IMR-90 (cell line): ENCODE results near the gene LATS2. TPM values are rescaled to one million over a fixed set of nuclear protein-coding genes. Genes with fewer than 3 reads are reported as not detected.

Experiments used
- ATAC-seq: fragments of 200-7000 bp; cut with Tn5 transposase; 2 replicates; pipeline ENCODE4 v1.9.1; 2020; ENCODE audit warnings: low read depth, mild to moderate bottlenecking, moderate library complexity
- BruUV-seq: library from RNA; stranded (reverse); fragments of 400-500 nt; replicated peaks from 2 replicates; lab custom pipeline; 2021; lab: Mats Ljungman, UMichigan
- CTCF ChIA-PET: fragments of 300-600 bp; formaldehyde crosslinking; extraction: SDS; loops from one replicate; lab custom pipeline; 2021; ENCODE audit warnings: antibody characterized with exemption; lab: Yijun Ruan, JAX
- POLR2A ChIA-PET: fragments of 300-600 bp; sonication (Branson Sonifier 250); formaldehyde crosslinking; loops from one replicate; lab custom pipeline; 2022; ENCODE audit warnings: antibody characterized with exemption; ENCODE audit not compliant: unreplicated experiment; lab: Charles Lee
- DNase-seq: peaks from one replicate; pipeline ENCODE4 v3.0.0; 2013
- H2AFZ ChIP-seq: replicated peaks from 2 replicates; pipeline ENCODE3; 2013; ENCODE audit warnings: low read length, mild to moderate bottlenecking; ENCODE audit not compliant: poor library complexity
- H2AK5ac ChIP-seq: 2 replicates; pipeline ENCODE4 v1.6.1; 2013; ENCODE audit warnings: low read depth, low read length, inconsistent platforms
- H2AK9ac ChIP-seq: replicated peaks from 2 replicates; pipeline ENCODE3; 2013; ENCODE audit warnings: mild to moderate bottlenecking, low read depth, low read length, moderate library complexity; ENCODE audit not compliant: poor library complexity
- H2BK120ac ChIP-seq: 2 replicates; pipeline ENCODE4 v1.6.1; 2013; ENCODE audit warnings: low read depth, low read length, inconsistent platforms
- H2BK15ac ChIP-seq: 3 replicates; pipeline ENCODE4 v1.6.1; 2013; ENCODE audit warnings: low read depth, low read length, inconsistent platforms
- H2BK20ac ChIP-seq: 2 replicates; pipeline ENCODE4 v1.6.1; 2013; ENCODE audit warnings: low read depth, mild to moderate bottlenecking, inconsistent platforms, low read length, moderate library complexity
- H2BK5ac ChIP-seq: 2 replicates; pipeline ENCODE4 v1.6.1; 2013; ENCODE audit warnings: mild to moderate bottlenecking, low read depth, low read length, inconsistent platforms; ENCODE audit not compliant: poor library complexity, severe bottlenecking
- H3K14ac ChIP-seq: replicated peaks from 2 replicates; pipeline ENCODE4 v1.6.1; 2013; ENCODE audit warnings: low read depth, low read length, inconsistent platforms
- H3K18ac ChIP-seq: 2 replicates; pipeline ENCODE4 v1.6.1; 2013; ENCODE audit warnings: low read depth, low read length, control low read depth
- H3K23ac ChIP-seq: 2 replicates; pipeline ENCODE4 v1.6.1; 2013; ENCODE audit warnings: low read depth, low read length, inconsistent platforms
- H3K27ac ChIP-seq: 2 replicates; pipeline ENCODE4 v1.5.1; 2013; ENCODE audit warnings: mild to moderate bottlenecking, control low read depth, low read length; ENCODE audit not compliant: insufficient read depth
- H3K27me3 ChIP-seq: 2 replicates; pipeline ENCODE4 v1.6.1; 2013; ENCODE audit warnings: low read length; ENCODE audit not compliant: control insufficient read depth, insufficient read depth
- H3K36me3 ChIP-seq: 2 replicates; pipeline ENCODE4 v1.6.1; 2013; ENCODE audit warnings: low read length, mixed read lengths; ENCODE audit not compliant: control insufficient read depth, insufficient read depth
- H3K4ac ChIP-seq: 2 replicates; pipeline ENCODE4 v1.6.1; 2013; ENCODE audit warnings: low read depth, low read length, inconsistent platforms
- H3K4me1 ChIP-seq: 2 replicates; pipeline ENCODE4 v1.6.1; 2013; ENCODE audit warnings: low read length, mixed read lengths; ENCODE audit not compliant: control insufficient read depth, insufficient read depth
- H3K4me2 ChIP-seq: 2 replicates; pipeline ENCODE4 v1.6.1; 2013; ENCODE audit warnings: low read depth, mild to moderate bottlenecking, control low read depth, low read length, moderate library complexity
- H3K4me3 ChIP-seq: 2 replicates; pipeline ENCODE4 v1.5.1; 2013; ENCODE audit warnings: low read depth, mild to moderate bottlenecking, control low read depth, low read length, moderate library complexity; ENCODE audit not compliant: insufficient read depth
- H3K56ac ChIP-seq: 2 replicates; pipeline ENCODE4 v1.6.1; 2013; ENCODE audit warnings: low read length, inconsistent platforms; ENCODE audit not compliant: insufficient read depth; ENCODE audit errors: extremely low read depth
- H3K79me1 ChIP-seq, 2 experiments: 2 replicates each; pipeline ENCODE4 v1.6.1; 2013; ENCODE audit warnings: low read length in 2 of 2, inconsistent platforms in 1 of 2, low read depth in 1 of 2
- H3K9ac ChIP-seq: 2 replicates; pipeline ENCODE4 v1.6.1; 2013; ENCODE audit warnings: low read depth, low read length, control low read depth
- H3K9me1 ChIP-seq: 2 replicates; pipeline ENCODE4 v1.6.1; 2013; ENCODE audit warnings: low read length, inconsistent platforms; ENCODE audit not compliant: insufficient read depth
- H3K9me3 ChIP-seq: 2 replicates; pipeline ENCODE4 v1.6.1; 2013; ENCODE audit warnings: low read length; ENCODE audit not compliant: control insufficient read depth, insufficient read depth
- H4K20me1 ChIP-seq: 2 replicates; pipeline ENCODE4 v1.6.1; 2013; ENCODE audit warnings: low read length, inconsistent platforms; ENCODE audit not compliant: insufficient read depth
- H4K5ac ChIP-seq: 2 replicates; pipeline ENCODE4 v1.6.1; 2013; ENCODE audit warnings: mild to moderate bottlenecking, low read depth, low read length, control low read depth
- H4K8ac ChIP-seq, 2 experiments: 2 replicates each; pipeline ENCODE4 v1.6.1; 2013; ENCODE audit warnings: low read depth in 2 of 2, low read length in 2 of 2, control low read depth in 1 of 2, inconsistent platforms in 1 of 2
- H4K91ac ChIP-seq: 2 replicates; pipeline ENCODE4 v1.6.1; 2013; ENCODE audit warnings: low read depth, low read length, inconsistent platforms; ENCODE audit not compliant: insufficient read depth
- BHLHE40 ChIP-seq: fragments of 150-350 bp; IDR thresholded peaks from 2 replicates; pipeline ENCODE4 v1.6.1; 2016; ENCODE audit warnings: mild to moderate bottlenecking, low read depth, low read length
- CHD1 ChIP-seq: IDR thresholded peaks from 2 replicates; pipeline ENCODE4 v1.6.1; 2012; ENCODE audit warnings: low read depth, low read length, improper control_type of control experiment
- FOS ChIP-seq: fragments of 150-350 bp; IDR thresholded peaks from 2 replicates; pipeline ENCODE4 v1.6.1; 2016; ENCODE audit warnings: low read depth, low read length
- MAFK ChIP-seq: IDR thresholded peaks from 2 replicates; pipeline ENCODE4 v1.6.1; 2012; ENCODE audit warnings: low read depth, low read length, improper control_type of control experiment
- MAZ ChIP-seq: IDR thresholded peaks from 2 replicates; pipeline ENCODE4 v1.6.1; 2012; ENCODE audit warnings: low read depth, mild to moderate bottlenecking, low read length, improper control_type of control experiment, moderate library complexity, borderline replicate concordance
- MXI1 ChIP-seq: IDR thresholded peaks from 2 replicates; pipeline ENCODE4 v1.6.1; 2012; ENCODE audit warnings: low read depth, mild to moderate bottlenecking, low read length, moderate library complexity, borderline replicate concordance
- POLR2A ChIP-seq: IDR thresholded peaks from 2 replicates; pipeline ENCODE4 v1.6.1; 2012; ENCODE audit warnings: mild to moderate bottlenecking, low read depth, low read length
- RAD21 ChIP-seq: IDR thresholded peaks from 2 replicates; pipeline ENCODE4 v1.6.1; 2012; ENCODE audit warnings: low read length, improper control_type of control experiment
- RCOR1 ChIP-seq: IDR thresholded peaks from 2 replicates; pipeline ENCODE4 v1.6.1; 2012; ENCODE audit warnings: mild to moderate bottlenecking, low read length, improper control_type of control experiment; ENCODE audit not compliant: insufficient replicate concordance
- SMC3 ChIP-seq: fragments of 150-350 bp; IDR thresholded peaks from 2 replicates; pipeline ENCODE4 v1.6.1; 2016; ENCODE audit warnings: low read depth, mild to moderate bottlenecking, antibody characterized with exemption, low read length, moderate library complexity
- WGBS, 2 experiments: methylation state at CpG; one replicate each; pipeline versions ENCODE4 v1.1.5 to v1.1.7; 2013; ENCODE audit warnings: missing lambda C conversion rate in 2 of 2; ENCODE audit not compliant: insufficient read length in 1 of 2; ENCODE audit errors: extremely low coverage in 2 of 2; 5-methylcytosine and 5-hydroxymethylcytosine counted together
- dilution Hi-C: fragments of 300-500 bp; cut with HindIII; formaldehyde crosslinking; loops from one replicate; pipeline ENCODE4 v1.14.3; 2018; ENCODE audit warnings: low sequenced_read_pairs; ENCODE audit not compliant: unreplicated experiment
- in situ Hi-C: fragments of 300-500 bp; cut with MboI; formaldehyde crosslinking; loops from 3 replicates; pipeline ENCODE4 v1.14.3; 2019; ENCODE audit warnings: low sequenced_read_pairs, inconsistent platforms, mixed read lengths
- intact Hi-C: fragments of 100-400 bp; cut with micrococcal nuclease; formaldehyde crosslinking; loops from 2 replicates; pipeline ENCODE4 v1.10.0; 2022
- polyA plus RNA-seq, 3 experiments: library from polyadenylated mRNA; depleted of rRNA; stranded (reverse); fragments of >200 nt; gene quantifications; 2 replicates each; pipeline ENCODE4 v1.2.3, GENCODE V29; 2012; ENCODE audit warnings: low replicate concordance in 1 of 3
- total RNA-seq: library from RNA; depleted of rRNA; stranded (reverse); fragments of >200 nt; gene quantifications from 2 replicates; pipeline ENCODE4 v1.2.3, GENCODE V29; 2012
- TF ChIP-seq, protein P1 (sequence below): fragments of 150-350 bp; IDR thresholded peaks from 2 replicates; pipeline ENCODE4 v1.6.1; 2017; ENCODE audit warnings: mild to moderate bottlenecking, antibody characterized with exemption, low read length, low read depth
- TF ChIP-seq, protein P2 (sequence below): conservative IDR thresholded peaks from 2 replicates; pipeline ENCODE4 v1.5.1; 2012; ENCODE audit warnings: mild to moderate bottlenecking, low read depth, low read length, improper control_type of control experiment

The LATS2 gene
- total and polyA plus RNA-seq, 2 of the 4 experiments (the other 2 are of a cell fraction): 12.7 to 22.4 TPM

DNA sequence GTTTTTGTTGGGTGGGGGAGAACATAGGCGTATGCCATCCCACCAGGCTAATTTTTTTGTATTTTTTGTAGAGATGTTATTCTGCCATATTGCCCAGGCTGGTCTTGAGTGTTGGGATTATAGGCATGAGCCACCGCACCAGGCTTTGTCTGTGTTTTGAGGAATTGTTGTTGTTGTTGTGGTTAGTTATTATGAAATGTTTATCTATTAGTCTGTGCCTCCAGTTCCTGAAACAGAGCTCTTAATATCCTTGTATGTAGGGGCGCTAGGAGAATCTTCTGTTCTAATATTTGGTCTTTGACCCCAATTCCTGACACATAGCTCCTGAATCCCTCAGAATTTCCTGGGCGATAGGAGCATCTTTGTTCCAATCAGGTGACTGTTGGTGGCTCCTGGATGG is 5.6 kb upstream of the LATS2 start:
- H3K9ac ChIP-seq: no peak overlapping the region
- H4K91ac ChIP-seq: peak overlapping the region; percentile 69
- peak overlapping the region; percentile 1 for H3K4ac ChIP-seq
- H3K14ac ChIP-seq: no peak overlapping the region
- peak overlapping the region; percentile 69 for H2AK9ac ChIP-seq
- H3K27ac ChIP-seq: no peak overlapping the region
- H3K27me3 ChIP-seq: no peaks in the 10 kb centered on the region
- H3K23ac ChIP-seq: no peak overlapping the region
- H3K4me2 ChIP-seq: no peak overlapping the region
- no peak for ATAC-seq
- intact Hi-C loops: loop anchor here (10.0 kb wide), 1 partner anchor 408 kb away; no protein-coding TSS in a partner anchor
- H3K4me1 ChIP-seq: peaks cover 22% of the 10 kb centered on the region
- dilution Hi-C loops: no loop called here
- H3K56ac ChIP-seq: no peak overlapping the region
- no peaks in the 10 kb centered on the region for H4K20me1 ChIP-seq
- in situ Hi-C loops: no loop called here
- H3K9me3 ChIP-seq: no peaks in the 10 kb centered on the region
- H3K4me3 ChIP-seq: no peak overlapping the region
- H2BK15ac ChIP-seq: peak overlapping the region; percentile 91; the same call in 2 of the 3 replicates
- H3K36me3 ChIP-seq: no peaks in the 10 kb centered on the region
- no peak for DNase-seq
- ChIA-PET CTCF (no interaction called here), POLR2A (no interaction called here)
- peaks cover 0 to 17% of the 10 kb centered on the region in 2 experiments; a peak in 1 of 4 replicates for H3K79me1 ChIP-seq
- H2BK20ac ChIP-seq: peak overlapping the region; percentile 14
- no CpG with 5 or more reads among the region's 4 CpGs for WGBS, 2 experiments
- peak overlapping the region; percentile 39 for H2BK120ac ChIP-seq
- no peak overlapping the region for H4K8ac ChIP-seq
- peak overlapping the region; percentile 35 for H2AK5ac ChIP-seq
- H3K9me1 ChIP-seq: peaks cover 13% of the 10 kb centered on the region
- peak overlapping the region; percentile 33; the same call in 1 of the 2 replicates for H3K18ac ChIP-seq
- H2BK5ac ChIP-seq: no peak overlapping the region
- BruUV-seq: no TSS peak
- H4K5ac ChIP-seq: no peak overlapping the region
- H2AFZ ChIP-seq: no peak overlapping the region
- TF ChIP-seq, protein P1, sequence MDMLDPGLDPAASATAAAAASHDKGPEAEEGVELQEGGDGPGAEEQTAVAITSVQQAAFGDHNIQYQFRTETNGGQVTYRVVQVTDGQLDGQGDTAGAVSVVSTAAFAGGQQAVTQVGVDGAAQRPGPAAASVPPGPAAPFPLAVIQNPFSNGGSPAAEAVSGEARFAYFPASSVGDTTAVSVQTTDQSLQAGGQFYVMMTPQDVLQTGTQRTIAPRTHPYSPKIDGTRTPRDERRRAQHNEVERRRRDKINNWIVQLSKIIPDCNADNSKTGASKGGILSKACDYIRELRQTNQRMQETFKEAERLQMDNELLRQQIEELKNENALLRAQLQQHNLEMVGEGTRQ: no peak
- TF ChIP-seq SMC3: no peak
- TF ChIP-seq MXI1: no peak
- no peak for TF ChIP-seq MAFK
- no peak for TF ChIP-seq MAZ
- TF ChIP-seq BHLHE40: no peak
- TF ChIP-seq FOS: no peak
- TF ChIP-seq, protein P2, sequence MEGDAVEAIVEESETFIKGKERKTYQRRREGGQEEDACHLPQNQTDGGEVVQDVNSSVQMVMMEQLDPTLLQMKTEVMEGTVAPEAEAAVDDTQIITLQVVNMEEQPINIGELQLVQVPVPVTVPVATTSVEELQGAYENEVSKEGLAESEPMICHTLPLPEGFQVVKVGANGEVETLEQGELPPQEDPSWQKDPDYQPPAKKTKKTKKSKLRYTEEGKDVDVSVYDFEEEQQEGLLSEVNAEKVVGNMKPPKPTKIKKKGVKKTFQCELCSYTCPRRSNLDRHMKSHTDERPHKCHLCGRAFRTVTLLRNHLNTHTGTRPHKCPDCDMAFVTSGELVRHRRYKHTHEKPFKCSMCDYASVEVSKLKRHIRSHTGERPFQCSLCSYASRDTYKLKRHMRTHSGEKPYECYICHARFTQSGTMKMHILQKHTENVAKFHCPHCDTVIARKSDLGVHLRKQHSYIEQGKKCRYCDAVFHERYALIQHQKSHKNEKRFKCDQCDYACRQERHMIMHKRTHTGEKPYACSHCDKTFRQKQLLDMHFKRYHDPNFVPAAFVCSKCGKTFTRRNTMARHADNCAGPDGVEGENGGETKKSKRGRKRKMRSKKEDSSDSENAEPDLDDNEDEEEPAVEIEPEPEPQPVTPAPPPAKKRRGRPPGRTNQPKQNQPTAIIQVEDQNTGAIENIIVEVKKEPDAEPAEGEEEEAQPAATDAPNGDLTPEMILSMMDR: no peak
- no peak for TF ChIP-seq CHD1
- TF ChIP-seq POLR2A: no peak
- no peak for TF ChIP-seq RAD21
- no peak for TF ChIP-seq RCOR1
